HG03108 (cell line): Measurements from ENCODE around the gene MPRIP.

ENCODE experiments used
- ATAC-seq: cut with Tn5 transposase; IDR thresholded peaks from one replicate; pipeline ENCODE4 v1.9.1; 2021; ENCODE audit warnings: moderate library complexity; ENCODE audit not compliant: unreplicated experiment

The MPRIP gene

DNA sequence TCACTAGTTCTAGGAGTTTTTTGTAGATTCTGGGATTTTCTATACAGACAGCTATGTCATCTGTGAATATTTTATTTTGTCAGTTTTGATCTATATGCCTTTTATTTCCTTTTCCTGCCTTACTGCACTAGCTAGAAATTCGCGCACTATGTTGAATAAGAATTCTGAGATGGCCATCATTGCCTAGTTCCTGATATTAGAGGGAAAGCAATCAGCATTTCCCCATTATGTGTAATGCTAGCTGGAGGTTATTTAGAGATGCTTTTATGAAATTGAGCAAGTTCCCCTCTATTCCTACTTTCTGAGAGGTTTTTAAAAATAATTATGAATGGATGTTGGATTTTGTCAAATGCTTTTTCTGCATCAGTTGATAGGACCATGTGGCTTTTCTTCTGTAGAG is 23.8 kb downstream of the MPRIP start:
- ATAC-seq: no peak

DNA sequence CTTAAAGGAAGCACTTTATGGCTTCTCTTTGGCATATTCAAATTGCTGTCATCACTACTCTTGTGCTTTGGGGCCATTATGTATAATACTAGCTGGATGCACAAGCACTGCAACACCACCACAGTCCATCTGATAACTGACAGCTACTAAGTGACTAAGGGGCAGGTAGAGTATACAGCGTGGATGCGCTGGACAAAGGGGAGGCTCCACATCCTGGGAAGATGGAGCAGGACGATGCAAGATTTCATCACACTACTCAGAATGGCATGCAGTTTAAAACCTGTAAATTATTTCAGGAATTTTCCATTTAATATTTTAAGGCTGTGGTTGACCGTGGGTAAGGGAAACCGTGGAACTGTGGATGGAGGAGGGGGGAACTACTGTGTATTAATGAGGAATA is 25.0 kb downstream of the MPRIP start:
- no peak for ATAC-seq

DNA sequence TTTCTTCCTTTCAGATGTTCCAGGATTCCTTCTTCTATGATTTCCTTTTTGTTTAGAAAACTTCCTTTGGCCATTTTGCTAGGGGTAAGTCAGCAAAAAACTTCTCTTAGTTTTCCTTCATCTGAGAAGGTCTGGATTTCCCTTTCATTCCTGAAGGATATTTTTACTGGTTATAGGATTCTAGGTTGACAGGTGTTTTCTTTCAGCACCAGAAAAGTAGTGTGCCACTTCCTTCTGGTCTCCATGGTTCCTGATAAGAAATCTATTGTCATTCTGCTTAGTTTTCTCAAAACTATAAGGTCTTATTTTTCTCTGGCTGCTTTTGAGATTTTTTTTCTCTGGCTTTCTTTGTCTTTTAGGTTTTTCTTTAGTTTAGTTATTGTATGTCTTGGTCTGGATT is 27.6 kb downstream of the MPRIP start:
- no peak for ATAC-seq

DNA sequence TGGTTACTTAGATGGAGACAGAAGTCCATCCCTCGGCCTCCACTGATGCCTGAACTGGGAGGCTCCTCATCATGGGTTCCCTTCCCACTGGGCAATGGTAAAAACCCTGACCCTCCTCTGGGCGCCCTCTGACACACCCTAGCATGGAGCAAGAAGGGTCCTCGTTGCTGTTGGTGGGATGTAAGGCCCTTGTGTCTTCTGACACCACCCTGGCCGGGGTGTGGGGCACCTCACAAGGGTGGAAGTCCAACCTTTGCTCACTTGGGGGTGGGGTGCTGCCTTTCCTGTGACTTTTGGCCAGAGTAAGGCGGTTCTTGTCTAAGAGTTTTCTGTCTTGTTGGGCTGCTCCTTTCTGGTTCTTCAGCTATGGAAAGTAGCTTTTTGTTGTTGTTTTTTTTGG is 28.7 kb downstream of the MPRIP start:
- no peak for ATAC-seq

DNA sequence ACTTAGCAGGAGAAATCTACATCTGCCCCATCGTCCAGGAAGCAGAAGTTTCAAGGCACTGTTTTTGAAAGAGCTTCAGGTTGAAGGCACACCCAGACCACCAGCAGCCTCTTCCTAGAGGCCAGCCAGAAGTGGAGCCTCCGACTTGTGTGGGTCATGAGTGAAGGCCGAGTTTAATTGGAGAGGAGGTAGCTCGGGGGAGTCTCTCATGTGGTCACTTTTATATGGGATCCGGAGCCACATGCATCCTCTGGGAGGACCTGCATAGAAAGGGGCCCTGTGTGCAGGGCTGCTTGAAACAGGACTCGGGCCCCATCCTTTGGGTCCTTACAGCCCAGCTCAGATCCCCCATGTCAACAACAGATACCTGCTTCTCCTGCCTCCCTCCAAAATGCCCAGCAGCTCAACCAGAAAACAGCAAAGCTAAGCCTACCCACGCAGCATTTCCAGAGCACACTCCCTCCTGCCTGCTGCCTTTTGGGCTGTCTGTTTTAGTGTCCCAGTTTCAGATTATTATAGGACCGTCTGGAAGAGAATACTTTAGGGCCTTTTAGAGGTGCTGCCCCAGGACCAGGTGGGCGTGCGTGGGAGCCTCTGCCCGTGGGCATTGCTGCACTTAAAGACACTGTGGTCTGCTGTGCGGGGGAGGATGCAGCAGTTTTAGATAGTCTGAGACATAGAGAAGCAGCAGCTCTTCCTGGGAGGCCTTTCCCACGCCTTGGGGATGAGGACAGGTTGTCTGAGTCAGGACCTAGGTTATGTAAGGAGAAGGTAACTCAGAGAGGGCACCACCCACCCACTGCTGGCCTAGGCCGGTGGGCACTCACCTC is 29.5 kb downstream of the MPRIP start:
- ATAC-seq: no peak

DNA sequence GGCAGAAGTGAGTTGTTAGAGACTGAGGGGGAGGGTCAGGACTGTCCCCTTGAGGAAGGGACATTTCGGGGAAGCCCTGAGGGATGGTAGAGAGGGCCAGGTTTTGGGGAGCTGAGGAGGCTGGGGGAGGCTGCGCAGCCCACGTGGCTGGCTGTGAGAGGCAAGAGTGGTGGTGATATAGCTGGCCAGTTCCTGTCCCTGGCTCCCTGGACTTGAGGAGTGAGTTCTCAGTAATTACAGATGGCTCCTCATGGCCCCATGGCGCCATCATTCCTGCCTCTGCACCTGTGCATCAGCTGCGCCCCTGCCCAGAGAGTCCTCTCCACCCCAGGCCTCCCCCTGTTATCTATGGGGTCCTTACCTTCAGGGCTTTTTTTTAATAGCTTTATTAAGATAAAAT is 30.3 kb downstream of the MPRIP start:
- ATAC-seq: no peak

DNA sequence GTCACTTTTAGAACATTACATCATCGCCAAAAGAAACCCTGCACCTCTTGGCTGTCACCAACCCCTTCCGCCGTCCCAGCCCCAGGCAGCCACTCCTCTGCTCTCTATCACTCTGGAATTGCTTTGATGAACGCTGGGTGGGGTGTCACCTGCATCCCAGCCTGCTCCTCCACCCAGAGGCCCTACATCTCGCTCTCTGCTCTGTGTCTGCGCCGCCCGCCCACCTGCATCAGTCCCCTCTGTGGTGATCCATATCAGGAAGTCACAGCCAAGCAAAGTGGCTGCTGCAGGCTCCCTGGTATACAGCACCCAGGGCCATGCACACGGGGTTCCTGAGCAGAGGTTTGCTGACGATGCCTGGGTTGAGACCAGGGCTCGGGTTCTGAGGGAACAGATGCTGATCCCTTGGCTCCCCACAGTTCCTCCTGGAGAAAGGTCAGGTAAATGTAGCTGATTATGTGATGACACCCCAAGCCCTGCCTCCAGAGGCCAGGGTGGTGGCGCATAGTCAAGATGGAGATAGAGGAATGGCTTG is 30.8 kb downstream of the MPRIP start:
- no peak for ATAC-seq

DNA sequence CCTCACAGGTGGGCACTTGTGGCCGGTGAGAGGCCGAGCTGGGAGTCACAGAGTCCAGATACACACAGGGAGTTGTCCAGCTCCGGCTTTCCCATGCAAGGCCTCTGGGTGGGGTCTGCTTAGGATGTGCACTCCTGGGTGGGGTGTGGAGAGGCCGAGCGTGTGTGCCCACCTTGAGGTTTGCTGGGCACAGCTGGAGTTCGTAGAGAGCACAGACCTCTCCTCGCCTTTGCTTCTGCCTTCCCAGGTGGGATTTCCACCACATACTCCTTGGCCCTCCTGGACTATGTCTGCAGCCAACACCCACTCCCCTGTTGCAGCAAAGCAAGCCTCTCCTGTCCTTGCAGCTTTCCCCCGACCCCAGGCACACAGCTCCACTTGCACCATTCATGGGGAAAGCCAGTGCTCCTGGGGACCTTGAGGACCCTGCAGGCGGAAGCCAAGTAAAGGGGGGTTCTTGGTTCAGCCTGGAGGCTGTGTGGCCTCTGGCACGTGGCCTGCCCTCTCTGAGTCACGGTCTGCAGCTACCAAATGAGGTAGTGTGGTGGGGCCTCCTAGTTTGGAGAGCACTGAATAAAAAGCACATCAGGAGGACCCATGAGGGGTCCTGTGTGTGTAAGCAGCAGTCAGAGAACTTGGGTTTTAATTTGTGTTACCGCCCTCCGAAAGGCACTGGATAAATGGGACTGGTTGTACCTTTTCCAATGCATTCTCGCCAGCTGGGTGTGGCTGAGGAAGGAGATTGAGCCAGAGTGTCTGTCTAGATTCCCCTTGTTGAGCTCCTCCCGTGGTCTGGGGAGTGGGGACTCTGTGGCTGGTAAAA is 31.5 kb downstream of the MPRIP start:
- no peak for ATAC-seq

DNA sequence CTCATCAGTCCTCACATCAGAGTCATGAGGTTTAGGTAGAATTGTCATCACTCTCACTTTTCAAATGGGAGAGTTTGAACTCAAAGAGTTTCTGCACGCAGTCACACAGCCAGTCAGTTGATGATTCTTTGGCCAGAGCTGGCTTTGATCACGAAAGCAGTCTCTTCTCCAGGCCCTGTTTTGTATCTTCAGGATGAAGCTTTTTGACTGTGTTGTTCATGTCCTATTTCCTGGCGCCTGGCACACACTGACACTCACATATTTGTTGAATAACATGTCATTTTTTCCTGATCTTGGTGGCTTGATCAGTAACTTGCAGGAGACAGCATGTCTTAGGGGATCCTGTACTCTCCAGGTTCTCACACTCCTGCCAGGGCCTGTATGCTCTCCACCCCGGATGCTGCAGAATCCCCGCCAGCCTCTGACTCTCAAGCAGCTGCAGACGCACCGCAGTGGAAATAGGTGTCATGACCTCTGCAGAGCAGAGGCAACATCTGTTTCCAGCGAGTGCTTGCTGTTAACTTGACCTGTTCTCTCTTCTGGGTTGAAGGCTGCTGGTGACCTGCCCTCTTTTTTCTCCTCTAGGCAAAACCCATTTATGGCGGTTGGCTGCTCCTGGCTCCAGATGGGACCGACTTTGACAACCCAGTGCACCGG is 33.0 kb downstream of the MPRIP start:
- no peak for ATAC-seq

DNA sequence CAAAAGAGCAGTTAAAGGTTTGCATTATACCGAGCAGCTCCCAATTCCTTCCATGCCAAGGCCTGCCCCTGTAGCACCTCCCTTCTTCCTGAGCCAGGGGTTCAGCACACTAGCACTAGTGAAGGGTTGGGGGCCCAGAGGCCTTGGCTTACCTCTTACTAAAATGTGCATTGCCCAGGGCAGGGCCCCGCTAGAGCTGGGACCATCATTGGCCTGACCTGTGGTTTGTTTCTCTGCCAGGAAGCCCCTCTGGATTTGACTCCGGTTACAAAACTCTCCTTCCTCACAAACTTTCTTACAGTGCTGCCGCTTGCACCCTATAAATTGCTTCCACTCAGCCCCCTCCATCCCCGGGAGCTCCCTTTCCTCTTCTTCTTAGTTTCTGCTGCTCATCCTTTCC is 33.8 kb downstream of the MPRIP start:
- ATAC-seq: no peak

DNA sequence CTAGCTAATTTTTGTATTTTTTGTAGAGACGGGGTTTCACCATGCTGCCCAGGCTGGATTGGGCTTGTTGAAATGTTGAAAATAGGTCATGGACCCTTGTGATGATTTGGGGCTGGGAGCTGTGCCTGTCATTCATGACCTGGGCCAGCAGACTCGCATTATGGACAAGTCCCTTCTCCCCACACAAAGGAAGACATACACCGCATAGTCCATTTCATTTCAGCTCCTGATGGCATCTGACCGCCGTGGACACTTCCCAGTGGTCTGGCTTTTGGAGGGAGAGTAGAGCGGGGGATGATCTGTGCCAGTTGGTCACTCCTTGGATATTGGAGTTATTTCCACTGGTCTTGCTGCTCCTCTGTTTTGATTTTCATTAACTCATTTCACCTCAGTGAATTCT is 34.8 kb downstream of the MPRIP start:
- no peak for ATAC-seq

DNA sequence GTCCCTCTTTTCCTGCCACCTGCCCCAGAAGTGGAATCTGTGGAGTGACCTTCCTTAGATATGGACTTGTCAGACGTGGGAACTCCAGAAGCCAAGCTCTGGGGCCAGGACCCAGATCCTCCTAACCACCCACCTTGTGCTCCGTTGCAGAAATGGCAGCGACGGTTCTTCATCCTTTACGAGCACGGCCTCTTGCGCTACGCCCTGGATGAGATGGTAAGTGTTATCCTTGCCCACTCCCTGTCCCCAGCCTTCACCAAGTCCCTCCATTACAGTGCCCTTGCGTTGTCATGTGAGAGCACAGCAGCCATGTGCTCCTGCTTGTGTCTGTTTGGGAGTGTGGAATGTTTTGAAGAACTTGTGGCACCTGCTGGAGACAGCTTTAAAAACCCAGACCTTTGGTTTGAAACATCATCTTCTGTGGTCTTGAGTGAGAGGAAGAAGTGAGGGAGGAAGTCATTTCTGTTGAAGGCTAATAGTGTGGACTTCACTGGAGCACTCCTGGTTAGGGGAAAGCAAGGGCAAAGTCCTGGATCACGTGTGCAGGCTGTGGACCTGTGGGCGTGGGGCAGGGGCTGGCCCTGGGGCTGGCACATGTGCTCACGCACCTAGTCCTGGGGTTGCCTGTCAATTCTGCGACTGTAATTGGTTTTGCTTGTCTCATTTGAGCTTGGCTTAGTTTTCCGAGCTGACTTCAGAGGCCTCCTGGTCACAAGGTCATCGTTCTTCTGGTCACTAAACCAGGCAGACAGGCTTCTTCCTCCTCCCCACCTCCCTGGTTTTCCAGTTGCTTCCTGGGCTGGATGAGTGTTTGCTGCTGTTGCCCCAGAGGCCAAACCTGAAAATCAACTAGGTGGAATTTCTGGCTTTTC is 35.8 kb downstream of the MPRIP start:
- no peak for ATAC-seq

DNA sequence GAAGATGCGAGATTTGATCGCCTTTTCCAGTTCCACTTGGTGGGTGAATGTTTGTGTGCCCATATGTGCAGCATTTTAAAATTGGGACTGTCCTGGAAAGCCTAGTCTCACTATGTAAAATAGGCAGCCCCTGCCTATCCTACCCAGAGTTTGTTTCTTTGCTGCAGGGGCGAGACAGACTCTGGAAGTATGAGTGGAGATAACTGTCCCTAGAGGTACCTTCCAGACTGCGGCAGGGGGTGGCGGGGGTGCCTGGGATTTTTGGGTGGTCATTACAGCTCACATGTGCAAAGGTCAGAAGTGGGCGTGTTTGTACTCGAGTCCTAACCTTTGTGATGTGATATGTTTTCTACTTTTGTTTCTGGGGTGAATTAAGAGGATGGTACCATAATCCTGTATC is 36.6 kb downstream of the MPRIP start:
- ATAC-seq: no peak

DNA sequence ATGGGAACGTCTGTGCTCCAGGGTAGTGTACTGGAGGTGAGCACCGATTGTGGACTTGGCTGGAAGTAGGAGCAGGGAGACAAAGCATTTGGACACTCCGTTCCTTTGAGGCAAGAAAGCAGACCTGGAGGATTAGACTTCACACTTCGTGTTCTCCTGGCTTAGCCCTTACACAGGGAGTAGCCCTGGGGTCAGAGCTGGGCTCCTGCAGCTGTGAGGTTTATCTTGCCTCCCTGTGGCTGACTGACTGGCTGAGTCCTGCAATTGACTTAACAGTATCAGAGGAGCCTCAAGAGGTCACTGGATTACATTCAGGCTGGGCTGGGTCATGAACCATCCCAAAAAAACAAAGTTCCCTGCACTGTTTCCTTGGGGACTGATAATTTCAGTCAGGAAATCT is 37.1 kb downstream of the MPRIP start:
- no peak for ATAC-seq

DNA sequence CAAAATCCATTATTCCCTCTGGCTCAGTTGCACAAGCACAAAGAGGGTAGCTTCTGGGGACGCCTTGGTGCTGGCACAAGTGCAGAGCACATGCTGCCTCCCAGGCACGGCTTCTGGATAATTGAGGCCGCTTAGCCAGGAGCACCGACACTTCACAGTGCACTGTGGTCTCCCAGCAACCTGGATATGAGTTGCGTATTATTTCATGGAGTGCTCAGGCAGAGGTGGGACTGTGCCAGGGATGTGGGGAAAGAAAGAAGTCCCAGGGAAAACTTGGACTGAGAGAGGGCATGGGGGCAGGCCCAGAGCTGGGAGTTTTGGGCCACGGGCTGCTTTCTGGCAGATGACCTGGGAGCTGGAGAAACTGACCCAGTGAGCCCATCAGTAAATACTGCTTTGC is 37.5 kb downstream of the MPRIP start:
- no peak for ATAC-seq

DNA sequence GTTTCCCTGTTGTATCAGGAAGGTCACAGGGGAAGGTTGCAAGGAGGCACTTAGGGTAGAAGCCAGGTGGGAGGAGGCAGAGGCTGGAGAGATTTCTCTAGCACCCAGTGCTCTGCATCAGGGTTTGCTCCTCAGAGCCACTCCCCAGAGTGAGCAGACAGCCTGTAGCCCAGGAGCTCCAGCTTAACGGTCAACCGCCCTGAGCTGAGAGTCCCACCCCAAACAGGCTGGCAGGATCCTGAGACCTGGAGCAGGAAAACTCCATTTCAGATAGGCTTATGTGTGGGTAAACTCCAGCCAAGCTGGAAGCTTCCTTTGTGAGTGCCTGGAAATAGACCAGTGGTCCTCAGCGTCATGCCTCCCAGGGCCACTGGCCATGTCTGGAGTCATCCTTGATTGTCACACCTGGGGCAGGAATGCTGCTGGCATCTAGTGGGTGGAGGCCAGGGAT is 37.9 kb downstream of the MPRIP start:
- no peak for ATAC-seq

DNA sequence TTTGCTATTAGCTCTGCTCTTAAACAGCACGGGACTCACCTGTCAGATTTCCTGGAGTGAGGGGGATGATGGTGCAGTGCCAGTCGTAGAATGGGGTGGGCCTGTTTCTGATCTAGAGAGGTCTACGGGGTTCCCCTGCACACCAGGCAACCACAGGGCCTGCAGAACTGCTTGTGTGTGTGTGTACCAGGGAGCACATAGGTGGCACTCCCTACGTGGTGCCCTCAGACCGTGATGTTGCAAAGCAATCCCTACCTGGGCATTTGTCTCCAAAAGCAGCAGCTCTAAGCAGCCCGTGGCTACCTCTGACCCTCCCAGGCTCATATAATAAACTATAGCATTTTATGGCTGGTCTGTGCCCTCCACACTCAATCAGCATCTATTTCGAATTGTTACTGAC is 38.5 kb downstream of the MPRIP start:
- no peak for ATAC-seq

DNA sequence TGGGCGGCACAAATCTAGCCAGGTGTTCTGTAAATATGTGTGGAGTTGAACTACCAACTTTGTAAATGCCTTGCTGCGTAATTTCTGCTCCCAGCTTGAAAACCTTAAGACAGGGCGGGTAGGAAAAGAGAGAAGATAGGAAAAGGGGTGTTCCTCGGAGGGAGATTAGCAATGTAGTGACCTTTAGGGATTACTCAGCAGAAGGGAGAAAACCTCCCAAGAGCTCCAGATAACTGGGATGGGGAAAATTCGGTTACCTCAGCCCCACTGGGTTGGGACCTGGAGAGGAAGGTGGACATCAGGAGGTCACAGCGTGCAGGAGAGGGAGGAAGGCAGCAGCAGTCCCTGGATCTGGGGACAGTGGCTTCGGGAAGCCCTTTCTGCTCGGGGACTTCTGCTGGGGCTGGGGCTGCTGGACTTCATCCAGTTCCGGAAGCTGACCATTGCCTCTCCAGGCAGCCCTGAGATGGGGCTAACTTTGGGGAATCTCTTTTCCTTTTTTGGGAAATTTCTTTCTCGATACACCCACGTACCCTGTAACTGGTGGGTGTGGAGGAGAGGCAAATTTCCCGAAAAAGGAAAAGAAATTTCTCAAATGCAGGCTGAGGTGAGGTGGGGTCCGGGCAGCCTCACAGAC is 39.2 kb downstream of the MPRIP start:
- no peak for ATAC-seq

DNA sequence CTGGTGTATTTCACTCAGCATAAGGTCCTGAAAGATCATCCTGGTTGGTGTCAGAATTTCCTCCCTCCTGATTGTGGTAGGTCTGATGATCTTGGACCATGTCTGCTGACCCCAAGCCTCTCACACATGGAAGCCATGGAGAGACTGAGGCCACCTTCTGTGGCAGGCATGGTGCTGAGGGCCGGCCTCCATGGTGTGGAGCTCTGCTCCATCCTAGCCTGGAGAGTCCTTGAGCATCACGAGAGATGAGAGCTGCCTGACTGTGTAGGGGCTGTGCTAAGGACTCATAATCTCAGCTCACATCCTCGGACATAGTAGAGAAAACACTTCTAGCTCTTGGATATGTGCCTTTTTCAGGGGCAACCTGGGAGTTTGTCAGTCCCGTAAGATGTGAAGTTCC is 40.6 kb downstream of the MPRIP start:
- ATAC-seq: no peak

DNA sequence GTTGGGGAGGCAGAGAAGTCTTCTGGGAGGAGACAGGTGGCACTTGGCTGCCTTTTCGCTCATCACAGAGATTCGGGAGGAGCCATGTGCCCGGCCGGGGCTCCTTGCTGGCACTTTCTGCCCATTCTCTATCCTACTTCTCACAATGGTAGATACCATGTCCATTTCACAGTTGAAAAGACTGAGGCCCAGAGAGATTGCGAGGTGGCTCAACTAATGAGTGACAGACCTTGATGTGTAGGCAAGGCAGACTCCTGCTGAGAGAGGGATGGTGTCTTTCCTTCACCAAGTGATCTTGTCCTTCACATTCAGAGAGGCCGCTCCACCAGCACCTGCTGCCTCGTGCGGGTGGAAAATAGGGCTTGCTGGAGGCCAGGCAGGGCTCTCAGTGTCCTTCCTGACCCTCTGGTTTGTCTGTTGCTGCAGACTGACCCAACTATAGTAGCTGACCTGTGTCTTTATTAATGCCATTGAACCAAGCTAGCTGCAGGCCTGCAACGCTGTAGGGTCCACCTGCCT is 42.1 kb downstream of the MPRIP start:
- no peak for ATAC-seq
